Osteoblast (primary cell): Measurements from ENCODE around the gene FLT3. TPM values are rescaled to one million over a fixed set of nuclear protein-coding genes. Genes with fewer than 3 reads are reported as not detected.

Experiments
- DNase-seq: peaks from one replicate; pipeline ENCODE4 v3.0.0; 2011; ENCODE audit warnings: low spot score, mixed read lengths; ENCODE audit not compliant: insufficient read length; ENCODE audit errors: missing footprints
- H2AFZ ChIP-seq: 2 replicates; pipeline ENCODE4 v1.6.0; 2011; ENCODE audit warnings: mild to moderate bottlenecking, low read length
- H3K27ac ChIP-seq: 2 replicates; pipeline ENCODE4 v1.5.1; 2011; ENCODE audit warnings: mild to moderate bottlenecking, low read depth, low read length, moderate library complexity
- H3K27me3 ChIP-seq: 2 replicates; pipeline ENCODE4 v1.6.0; 2012; ENCODE audit warnings: mild to moderate bottlenecking, control low read depth, inconsistent platforms, low read length, moderate library complexity; ENCODE audit not compliant: insufficient read depth
- H3K36me3 ChIP-seq: 2 replicates; pipeline ENCODE4 v1.5.1; 2011; ENCODE audit warnings: mild to moderate bottlenecking, low read length, control low read depth, moderate library complexity; ENCODE audit not compliant: insufficient read depth
- H3K4me1 ChIP-seq: 2 replicates; pipeline ENCODE4 v1.5.1; 2011; ENCODE audit warnings: mild to moderate bottlenecking, low read length, control low read depth, moderate library complexity; ENCODE audit not compliant: insufficient read depth
- H3K4me2 ChIP-seq: 2 replicates; pipeline ENCODE4 v1.6.0; 2011; ENCODE audit warnings: mild to moderate bottlenecking, low read length; ENCODE audit not compliant: insufficient read depth
- H3K4me3 ChIP-seq: fragments of 200-600 bp; sonication (generic); 3 replicates; pipeline ENCODE4 v1.5.1; 2012; ENCODE audit warnings: mild to moderate bottlenecking, low read length, inconsistent platforms; ENCODE audit not compliant: insufficient read depth
- H3K79me2 ChIP-seq: 2 replicates; pipeline ENCODE4 v1.6.0; 2012; ENCODE audit warnings: mild to moderate bottlenecking, low read length, control low read depth, inconsistent platforms; ENCODE audit not compliant: insufficient read depth
- H3K9me3 ChIP-seq: 2 replicates; pipeline ENCODE4 v1.5.1; 2011; ENCODE audit warnings: low read depth, low read length, control low read depth
- H4K20me1 ChIP-seq: 2 replicates; pipeline ENCODE4 v1.6.0; 2012; ENCODE audit warnings: mild to moderate bottlenecking, low read length, control low read depth; ENCODE audit not compliant: insufficient read depth
- total RNA-seq: library from RNA; depleted of rRNA; stranded (reverse); fragments of >200 nt; gene quantifications from 2 replicates; pipeline ENCODE4 v1.2.3, GENCODE V29; 2012
- TF ChIP-seq, protein P1 (sequence below): IDR thresholded peaks from 2 replicates; pipeline ENCODE4 v1.5.1; 2011; ENCODE audit warnings: mild to moderate bottlenecking, low read depth, low read length, moderate library complexity; ENCODE audit errors: extremely low read depth

FLT3 gene
- total RNA-seq, 1 donor: not detected

DNA sequence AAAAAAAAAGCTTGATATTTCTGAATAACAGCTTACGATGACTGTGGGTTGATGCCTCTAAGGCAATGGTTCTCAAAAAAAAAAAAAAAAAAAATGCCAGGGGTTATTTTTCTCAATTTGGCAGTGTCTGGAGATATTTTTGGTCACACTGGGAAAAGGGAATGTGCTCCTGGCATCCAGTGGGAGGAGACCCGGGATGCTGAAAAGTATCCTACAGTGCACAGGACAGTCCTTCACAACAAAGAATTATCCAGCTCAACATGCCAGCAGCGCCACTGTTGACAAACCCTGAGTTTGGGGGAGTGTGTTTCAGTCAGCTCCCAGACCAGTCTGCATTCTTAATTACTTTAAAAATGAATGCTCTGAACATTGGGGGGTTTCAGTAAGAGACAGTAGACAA is 54.5 kb downstream of the FLT3 start:
- no peaks in the 10 kb centered on the region for H3K79me2 ChIP-seq
- no peaks in the 10 kb centered on the region for H3K36me3 ChIP-seq
- H3K4me1 ChIP-seq: no peaks in the 10 kb centered on the region
- no peak overlapping the region for H2AFZ ChIP-seq
- H3K27ac ChIP-seq: no peak overlapping the region
- H3K4me2 ChIP-seq: no peak overlapping the region
- H3K9me3 ChIP-seq: no peaks in the 10 kb centered on the region
- H3K27me3 ChIP-seq: peaks cover 5% of the 10 kb centered on the region
- TF ChIP-seq, protein P1, sequence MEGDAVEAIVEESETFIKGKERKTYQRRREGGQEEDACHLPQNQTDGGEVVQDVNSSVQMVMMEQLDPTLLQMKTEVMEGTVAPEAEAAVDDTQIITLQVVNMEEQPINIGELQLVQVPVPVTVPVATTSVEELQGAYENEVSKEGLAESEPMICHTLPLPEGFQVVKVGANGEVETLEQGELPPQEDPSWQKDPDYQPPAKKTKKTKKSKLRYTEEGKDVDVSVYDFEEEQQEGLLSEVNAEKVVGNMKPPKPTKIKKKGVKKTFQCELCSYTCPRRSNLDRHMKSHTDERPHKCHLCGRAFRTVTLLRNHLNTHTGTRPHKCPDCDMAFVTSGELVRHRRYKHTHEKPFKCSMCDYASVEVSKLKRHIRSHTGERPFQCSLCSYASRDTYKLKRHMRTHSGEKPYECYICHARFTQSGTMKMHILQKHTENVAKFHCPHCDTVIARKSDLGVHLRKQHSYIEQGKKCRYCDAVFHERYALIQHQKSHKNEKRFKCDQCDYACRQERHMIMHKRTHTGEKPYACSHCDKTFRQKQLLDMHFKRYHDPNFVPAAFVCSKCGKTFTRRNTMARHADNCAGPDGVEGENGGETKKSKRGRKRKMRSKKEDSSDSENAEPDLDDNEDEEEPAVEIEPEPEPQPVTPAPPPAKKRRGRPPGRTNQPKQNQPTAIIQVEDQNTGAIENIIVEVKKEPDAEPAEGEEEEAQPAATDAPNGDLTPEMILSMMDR: no peak
- no peak for DNase-seq
- no peaks in the 10 kb centered on the region for H4K20me1 ChIP-seq
- H3K4me3 ChIP-seq: no peak overlapping the region

DNA sequence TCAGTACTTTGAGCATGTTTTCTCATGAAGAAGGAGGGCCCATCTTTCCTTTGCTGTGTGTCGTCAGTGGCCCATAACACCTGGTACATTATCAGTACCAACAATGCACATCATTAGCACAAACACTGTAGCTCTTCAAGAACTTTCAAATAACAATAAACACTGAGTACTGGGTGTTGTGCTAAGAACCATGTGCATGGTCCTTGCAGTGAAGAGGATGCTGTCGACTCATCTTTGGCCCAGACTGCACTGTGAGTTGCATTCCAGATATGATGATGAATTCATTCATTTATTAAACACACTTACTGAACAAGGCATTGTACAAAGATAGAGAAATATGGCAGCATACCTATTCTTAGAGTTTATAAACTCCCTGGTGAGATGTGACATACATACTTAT is 55.8 kb downstream of the FLT3 start:
- no peak for DNase-seq
- Histone ChIP-seq H3K27ac (no peak overlapping the region), H2AFZ (no peak overlapping the region), H3K4me1 (no peaks in the 10 kb centered on the region), H3K79me2 (no peaks in the 10 kb centered on the region), H3K4me3 (no peak overlapping the region), H3K9me3 (no peaks in the 10 kb centered on the region), H3K4me2 (no peak overlapping the region), H3K27me3 (peaks cover 4% of the 10 kb centered on the region), H3K36me3 (no peaks in the 10 kb centered on the region), H4K20me1 (no peaks in the 10 kb centered on the region)
- TF ChIP-seq, protein P1: no peak

DNA sequence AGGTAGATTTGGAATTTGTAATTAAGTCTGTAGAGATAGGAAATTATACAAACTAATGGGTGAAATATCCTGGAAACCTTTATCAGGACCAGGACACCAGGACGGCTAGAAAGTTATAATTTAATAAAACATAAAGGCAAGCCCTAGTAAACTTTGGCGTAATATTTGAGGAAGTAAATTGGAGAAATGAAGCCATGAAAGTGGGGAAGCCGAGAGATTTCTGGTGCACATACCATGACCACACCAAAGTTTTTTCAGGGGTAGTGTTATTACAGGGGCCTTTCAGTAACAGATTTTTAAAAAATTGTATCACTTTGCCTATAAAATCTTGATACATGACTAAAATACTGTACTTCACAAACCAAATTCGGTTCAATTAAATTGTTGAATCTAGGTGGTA is 57.2 kb downstream of the FLT3 start:
- H3K36me3 ChIP-seq: no peaks in the 10 kb centered on the region
- no peak overlapping the region for H3K4me3 ChIP-seq
- H3K9me3 ChIP-seq: no peaks in the 10 kb centered on the region
- peaks cover 4% of the 10 kb centered on the region for H3K27me3 ChIP-seq
- H3K4me1 ChIP-seq: no peaks in the 10 kb centered on the region
- H3K4me2 ChIP-seq: no peak overlapping the region
- no peak for DNase-seq
- no peaks in the 10 kb centered on the region for H3K79me2 ChIP-seq
- no peak overlapping the region for H2AFZ ChIP-seq
- no peaks in the 10 kb centered on the region for H4K20me1 ChIP-seq
- TF ChIP-seq, protein P1: no peak
- no peak overlapping the region for H3K27ac ChIP-seq

DNA sequence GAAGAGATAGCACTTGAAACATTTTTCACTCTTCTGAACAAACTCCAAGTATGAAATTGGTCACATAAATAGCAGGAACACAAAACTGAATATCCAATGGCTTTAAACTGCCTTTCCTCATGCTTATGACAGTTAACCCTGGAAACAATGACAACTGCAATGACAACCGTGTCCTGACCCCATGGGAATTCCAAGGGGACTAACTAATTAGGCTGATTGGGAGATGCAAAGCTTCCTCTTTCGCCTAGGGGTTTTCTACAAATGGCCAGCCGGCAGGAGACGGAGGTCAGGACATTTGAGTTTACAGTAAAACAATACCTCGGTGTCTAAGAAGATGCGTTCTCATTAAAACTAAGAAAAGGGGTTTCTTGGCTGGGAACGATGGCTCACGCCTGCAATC is 58.9 kb downstream of the FLT3 start:
- TF ChIP-seq, protein P1: no peak
- no peaks in the 10 kb centered on the region for H3K79me2 ChIP-seq
- H2AFZ ChIP-seq: no peak overlapping the region
- H3K27me3 ChIP-seq: peaks cover 4% of the 10 kb centered on the region
- no peak overlapping the region for H3K27ac ChIP-seq
- H4K20me1 ChIP-seq: no peaks in the 10 kb centered on the region
- H3K36me3 ChIP-seq: no peaks in the 10 kb centered on the region
- no peak overlapping the region for H3K4me2 ChIP-seq
- no peak for DNase-seq
- H3K4me1 ChIP-seq: no peaks in the 10 kb centered on the region
- no peak overlapping the region for H3K4me3 ChIP-seq
- H3K9me3 ChIP-seq: no peaks in the 10 kb centered on the region
